HEK293T (cell line): ENCODE data around the gene IL10.

Source experiments
- CTCF ChIA-PET: fragments of 350-600 bp; formaldehyde crosslinking; extraction: SDS; loops from one replicate; lab custom pipeline; 2021; ENCODE audit warnings: antibody characterized with exemption, inconsistent platforms; lab: Yijun Ruan, JAX
- POLR2A ChIA-PET: fragments of 350-600 bp; formaldehyde crosslinking; extraction: SDS; loops from one replicate; lab custom pipeline; 2020; ENCODE audit warnings: antibody characterized with exemption, inconsistent platforms; lab: Yijun Ruan, JAX
- DNase-seq: peaks from one replicate; pipeline ENCODE4 v3.0.0; 2012; ENCODE audit warnings: mixed read lengths; ENCODE audit errors: extremely low spot score
- ARNT ChIP-seq: fragments of 450-650 bp; IDR thresholded peaks from 2 replicates; pipeline ENCODE4 v1.6.1; 2017; ENCODE audit warnings: mild to moderate bottlenecking
- BHLHE40 ChIP-seq: fragments of 450-650 bp; IDR thresholded peaks from 2 replicates; pipeline ENCODE4 v1.6.1; 2016; ENCODE audit warnings: mild to moderate bottlenecking, moderate library complexity, borderline replicate concordance
- CTBP1 ChIP-seq: fragments of 450-650 bp; IDR thresholded peaks from 2 replicates; pipeline ENCODE4 v1.6.1; 2016; ENCODE audit warnings: borderline replicate concordance
- ELF4 ChIP-seq: fragments of 450-650 bp; IDR thresholded peaks from 2 replicates; pipeline ENCODE4 v1.6.1; 2017; ENCODE audit warnings: antibody characterized with exemption
- FOXA1 ChIP-seq: fragments of 450-650 bp; IDR thresholded peaks from 2 replicates; pipeline ENCODE4 v1.6.1; 2016; ENCODE audit warnings: mild to moderate bottlenecking
- FOXK2 ChIP-seq: fragments of 450-650 bp; IDR thresholded peaks from 2 replicates; pipeline ENCODE4 v1.6.1; 2016; ENCODE audit warnings: mild to moderate bottlenecking
- FOXM1 ChIP-seq: fragments of 450-650 bp; IDR thresholded peaks from 2 replicates; pipeline ENCODE4 v1.6.1; 2017; ENCODE audit warnings: mild to moderate bottlenecking, borderline replicate concordance
- HDGF ChIP-seq: fragments of 450-650 bp; IDR thresholded peaks from 2 replicates; pipeline ENCODE4 v1.6.1; 2017; ENCODE audit warnings: antibody characterized with exemption, borderline replicate concordance
- L3MBTL2 ChIP-seq: fragments of 450-650 bp; conservative IDR thresholded peaks from 2 replicates; pipeline ENCODE4 v1.6.1; 2016; ENCODE audit warnings: mild to moderate bottlenecking
- LEF1 ChIP-seq: fragments of 450-650 bp; IDR thresholded peaks from 2 replicates; pipeline ENCODE4 v1.6.1; 2017; ENCODE audit warnings: mild to moderate bottlenecking, borderline replicate concordance
- NFRKB ChIP-seq: fragments of 450-650 bp; IDR thresholded peaks from 2 replicates; pipeline ENCODE4 v1.6.1; 2016; ENCODE audit warnings: mild to moderate bottlenecking, moderate library complexity
- PKNOX1 ChIP-seq: fragments of 450-650 bp; IDR thresholded peaks from 2 replicates; pipeline ENCODE4 v1.6.1; 2016
- SP1 ChIP-seq: fragments of 450-650 bp; IDR thresholded peaks from 2 replicates; pipeline ENCODE4 v1.6.1; 2017
- SUZ12 ChIP-seq: fragments of 450-650 bp; IDR thresholded peaks from 2 replicates; pipeline ENCODE4 v1.6.1; 2016; ENCODE audit warnings: mild to moderate bottlenecking
- TARDBP ChIP-seq: fragments of 450-650 bp; IDR thresholded peaks from 2 replicates; pipeline ENCODE4 v1.6.1; 2016
- ZNF384 ChIP-seq: fragments of 450-650 bp; IDR thresholded peaks from 2 replicates; pipeline ENCODE4 v1.6.1; 2016

The IL10 gene

DNA sequence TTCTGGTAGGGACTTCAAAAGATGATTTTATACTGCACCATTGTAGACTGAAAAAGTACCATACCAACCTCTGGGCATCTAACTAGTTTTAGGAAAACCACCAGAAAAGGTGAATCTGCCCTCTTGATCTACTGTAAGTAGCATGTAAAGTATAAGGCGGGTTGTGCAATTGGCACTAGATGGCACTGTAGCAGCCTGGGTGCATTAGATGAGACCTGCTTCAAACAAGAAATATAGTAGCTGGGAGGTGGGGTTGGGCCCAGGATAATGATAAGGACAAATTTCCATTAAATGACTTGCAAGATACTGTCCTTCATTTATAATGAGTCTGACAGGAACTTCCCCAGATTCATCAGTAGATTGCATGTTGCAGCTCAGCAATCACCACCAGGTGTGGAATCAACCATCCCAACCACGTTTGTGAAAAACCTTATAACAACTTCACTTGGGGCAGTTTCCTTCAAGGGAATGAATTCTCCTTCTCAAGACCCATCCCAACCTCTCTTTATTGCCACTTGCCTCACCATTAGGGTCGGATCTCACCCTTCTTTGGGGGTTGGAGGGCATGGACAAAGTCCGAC is 37.3 kb upstream of the IL10 start:
- ChIA-PET POLR2A (no interaction called here), CTCF (interaction anchor here (0.6 to 2.2 kb wide), 6 partner anchors 11 to 103 kb away, joined by 3 to 8 read pairs (median 4); no protein-coding TSS in a partner anchor)
- DNase-seq = no peak
- TF ChIP-seq FOXM1 (no peak), L3MBTL2 (no peak), ZNF384 (no peak), PKNOX1 (no peak), CTBP1 (no peak), FOXK2 (no peak), SUZ12 (no peak)

DNA sequence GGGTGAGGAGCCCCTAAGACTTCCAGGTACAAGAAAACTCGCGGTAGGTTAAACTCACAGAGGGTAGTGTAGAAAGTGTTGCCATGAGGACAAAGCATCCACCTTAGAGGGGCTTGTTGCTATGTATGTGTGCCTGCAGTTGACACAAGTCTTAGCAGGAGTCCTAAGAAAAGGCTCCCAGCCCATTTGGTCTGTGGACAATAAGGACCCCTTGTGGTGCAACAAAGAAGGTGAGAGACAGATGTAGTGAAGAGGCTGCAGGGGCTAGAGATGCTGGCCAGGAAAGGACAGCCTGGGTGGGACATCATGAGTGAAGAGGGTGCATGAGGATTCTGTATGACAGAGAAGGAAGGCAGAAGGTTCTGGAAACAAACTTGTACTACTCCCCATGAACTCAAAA is 36.3 kb upstream of the IL10 start:
- POLR2A ChIA-PET = no interaction called here

GRCh38 chr1:206805357-206805756 is 33.1 kb upstream of the IL10 start:
- no peak for DNase-seq
- POLR2A ChIA-PET = no interaction called here
- TF ChIP-seq L3MBTL2 (no peak), ARNT (no peak), FOXA1 (no peak), PKNOX1 (no peak), LEF1 (no peak), HDGF (no peak), FOXK2 (no peak), FOXM1 (no peak), SUZ12 (no peak), ZNF384 (no peak), BHLHE40 (no peak), TARDBP (no peak), CTBP1 (no peak), ELF4 (no peak), SP1 (no peak), NFRKB (no peak)
- CTCF ChIA-PET = interaction anchor here (0.7 kb wide), 1 partner anchor 212 kb away, joined by 4 read pairs; no protein-coding TSS in a partner anchor

More for the DNA sequence above, 36.3 kb upstream of the IL10 start:
- no peak for DNase-seq
- CTCF ChIA-PET = interaction anchor here (2.2 kb wide), 1 partner anchor 75 kb away, joined by 8 read pairs; no protein-coding TSS in a partner anchor
- no peak for TF ChIP-seq ELF4
- no peak for TF ChIP-seq FOXM1
- TF ChIP-seq TARDBP = no peak
- no peak for TF ChIP-seq FOXA1
- TF ChIP-seq ZNF384 = no peak
- no peak for TF ChIP-seq NFRKB
- no peak for TF ChIP-seq PKNOX1
- TF ChIP-seq LEF1 = no peak

- CTCF ChIA-PET = interaction anchor here (0.6 kb wide), 1 partner anchor 105 kb away, joined by 4 read pairs; no protein-coding TSS in a partner anchor
Measured at GRCh38 chr1:206804156-206804737, 32.0 kb upstream of the IL10 start.

DNA sequence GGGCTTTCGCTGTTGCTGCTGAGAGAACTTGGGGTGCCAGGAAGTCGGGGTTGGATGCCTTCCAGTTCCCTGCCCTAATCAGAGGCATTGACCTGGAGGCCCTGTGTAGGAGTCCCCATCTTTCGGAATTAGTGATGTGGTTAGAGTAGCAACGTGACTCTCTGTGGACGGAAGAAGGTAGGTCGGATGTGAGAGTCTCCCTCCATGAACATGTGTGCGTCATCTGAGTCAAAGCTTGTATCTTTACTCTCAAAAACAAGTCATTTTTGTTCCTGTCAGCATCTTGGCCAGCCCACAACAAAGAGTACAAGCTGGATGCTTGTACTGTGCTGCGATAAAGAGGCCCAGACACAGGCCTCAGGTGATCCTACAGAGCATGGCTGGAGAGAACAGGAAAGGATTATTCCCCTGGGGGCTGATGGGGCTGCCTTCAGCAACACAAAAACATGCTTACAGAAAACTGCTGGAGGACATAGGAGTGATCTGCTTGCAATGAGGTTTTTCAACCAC is 31.0 kb upstream of the IL10 start:
- POLR2A ChIA-PET = no interaction called here
- TF ChIP-seq PKNOX1 = no peak
- TF ChIP-seq SUZ12 = no peak
- no peak for TF ChIP-seq TARDBP
- no peak for TF ChIP-seq LEF1
- no peak for TF ChIP-seq CTBP1
- TF ChIP-seq ZNF384 = no peak
- no peak for TF ChIP-seq HDGF
- no peak for TF ChIP-seq SP1
- no peak for TF ChIP-seq ELF4
- no peak for TF ChIP-seq FOXK2
- TF ChIP-seq NFRKB = no peak
- TF ChIP-seq L3MBTL2 = no peak
- TF ChIP-seq ARNT = no peak
- TF ChIP-seq FOXA1 = no peak
- CTCF ChIA-PET = no interaction called here
- DNase-seq = no peak

More at GRCh38 chr1:206804156-206804737, 32.0 kb upstream of the IL10 start:
- TF ChIP-seq FOXK2 (no peak), FOXM1 (no peak), ARNT (no peak), SP1 (no peak), ELF4 (no peak), LEF1 (no peak), L3MBTL2 (no peak), CTBP1 (no peak), FOXA1 (no peak), PKNOX1 (no peak), TARDBP (no peak)
- POLR2A ChIA-PET = no interaction called here
- no peak for DNase-seq
